Hematopoietic multipotent progenitor cell treated with erythropoietin and hydrocortisone succinate and interleukin-3 and kit ligand, for 15 days (in vitro differentiated cells): ENCODE data around the gene ATF6.

Experiments
- DNase-seq: peaks from one replicate; pipeline ENCODE4 v3.0.0-alpha.2; 2015; ENCODE audit warnings: low spot score

The ATF6 gene

GRCh38 chr1:162003061-162003829 is 237.1 kb downstream of the ATF6 start:
- no peak for DNase-seq

- DNase-seq: no peak
Measured at GRCh38 chr1:162003830-162004215, 237.7 kb downstream of the ATF6 start.

GRCh38 chr1:162004441-162004950 is 238.4 kb downstream of the ATF6 start:
- DNase-seq: peak; percentile 58

- DNase-seq: no peak
Measured at GRCh38 chr1:162006081-162006480, 240.0 kb downstream of the ATF6 start.

GRCh38 chr1:162007466-162007865 is 241.3 kb downstream of the ATF6 start:
- no peak for DNase-seq

- DNase-seq: no peak
Measured at GRCh38 chr1:162008799-162009198, 242.7 kb downstream of the ATF6 start.

GRCh38 chr1:162009501-162010174 is 243.5 kb downstream of the ATF6 start:
- DNase-seq: no peak

- DNase-seq: no peak
Measured at GRCh38 chr1:162010175-162010506, 244.0 kb downstream of the ATF6 start.

- DNase-seq: no peak
Measured at GRCh38 chr1:162011337-162012012, 245.4 kb downstream of the ATF6 start.

- DNase-seq: no peak
Measured at GRCh38 chr1:162013289-162013688, 247.2 kb downstream of the ATF6 start.
